Activated CD8-positive, alpha-beta memory T cell treated with anti-CD3 and anti-CD28 coated beads, Interleukin-2, amount 10 ng/mL, durations not matched to agents 7 days and 5 days (primary cell): ENCODE results near the gene HYDIN. TPM values are rescaled to one million over a fixed set of nuclear protein-coding genes. Genes with fewer than 3 reads are reported as not detected.

Source experiments
- ATAC-seq: fragments of 150-1000 bp; cut with Tn5 transposase; one replicate; pipeline ENCODE4 v1.10.0; 2021; ENCODE audit warnings: moderate library complexity
- CTCF ChIA-PET: fragments of 350-600 bp; sonication (Branson Sonifier 250); formaldehyde crosslinking; loops from one replicate; lab custom pipeline; 2021; ENCODE audit warnings: antibody characterized with exemption; lab: Charles Lee
- DNase-seq: peaks from one replicate; pipeline ENCODE4 v3.0.0-alpha.2; 2020
- H3K27ac Mint-ChIP-seq: one replicate; pipeline ENCODE4 v1.8.0; 2021; ENCODE audit warnings: mild to moderate bottlenecking, mixed read lengths
- H3K27me3 Mint-ChIP-seq: one replicate; pipeline ENCODE4 v1.8.0; 2021; ENCODE audit warnings: mixed read lengths
- H3K36me3 Mint-ChIP-seq: one replicate; pipeline ENCODE4 v1.8.0; 2021; ENCODE audit warnings: mild to moderate bottlenecking, mixed read lengths
- H3K4me1 Mint-ChIP-seq: one replicate; pipeline ENCODE4 v1.8.0; 2021; ENCODE audit warnings: mixed read lengths
- H3K4me3 Mint-ChIP-seq: one replicate; pipeline ENCODE4 v1.8.0; 2021; ENCODE audit warnings: mild to moderate bottlenecking, moderate library complexity, mixed read lengths
- H3K9me3 Mint-ChIP-seq: one replicate; pipeline ENCODE4 v1.8.0; 2022; ENCODE audit warnings: low read depth, mixed read lengths
- total RNA-seq, 2 experiments: library from RNA; stranded (reverse); gene quantifications; one replicate each; pipeline ENCODE4 v1.2.3, GENCODE V29; 2021

HYDIN gene
- not detected for total RNA-seq

GRCh38 chr16:71230122-71230845, at the start of gene HYDIN:
TSS of gene HYDIN (minus strand) at chr16:71230722. CDS start at chr16:71186895, 43,827 bp downstream.
- no peaks in the 10 kb centered on the region for H3K4me1 Mint-ChIP-seq
- no peaks in the 10 kb centered on the region for H3K36me3 Mint-ChIP-seq
- peaks cover 22% of the 10 kb centered on the region for H3K27me3 Mint-ChIP-seq
- H3K9me3 Mint-ChIP-seq: peaks cover 12% of the 10 kb centered on the region
- H3K4me3 Mint-ChIP-seq: no peak within 1 kb of the TSS
- no peak for ATAC-seq
- DNase-seq: no peak
- H3K27ac Mint-ChIP-seq: no peak within 1 kb of the TSS
- CTCF ChIA-PET: no interaction called here

- CTCF ChIA-PET: no interaction called here
Observed at GRCh38 chr16:71276589-71277334, 46.2 kb upstream of the HYDIN start.

GRCh38 chr16:71273384-71273783, 42.9 kb upstream of the HYDIN start:
- CTCF ChIA-PET: no interaction called here
- no peaks in the 10 kb centered on the region for H3K36me3 Mint-ChIP-seq

More at GRCh38 chr16:71276589-71277334, 46.2 kb upstream of the HYDIN start:
- Mint-ChIP-seq H3K9me3 (peaks cover 10% of the 10 kb centered on the region), H3K4me1 (no peaks in the 10 kb centered on the region), H3K27ac (no peak overlapping the region), H3K4me3 (no peak overlapping the region), H3K27me3 (peaks cover 6% of the 10 kb centered on the region), H3K36me3 (no peaks in the 10 kb centered on the region)
- DNase-seq: no peak
- ATAC-seq: no peak

GRCh38 chr16:71264299-71264698, 33.8 kb upstream of the HYDIN start:
- Mint-ChIP-seq H3K4me3 (no peak overlapping the region), H3K27ac (no peak overlapping the region), H3K4me1 (no peaks in the 10 kb centered on the region), H3K36me3 (no peaks in the 10 kb centered on the region), H3K9me3 (no peaks in the 10 kb centered on the region), H3K27me3 (peaks cover 31% of the 10 kb centered on the region)
- CTCF ChIA-PET: no interaction called here
- no peak for DNase-seq
- ATAC-seq: no peak

More at GRCh38 chr16:71273384-71273783, 42.9 kb upstream of the HYDIN start:
- Mint-ChIP-seq H3K9me3 (peaks cover 10% of the 10 kb centered on the region), H3K27me3 (peaks cover 32% of the 10 kb centered on the region), H3K27ac (no peak overlapping the region), H3K4me3 (no peak overlapping the region), H3K4me1 (no peaks in the 10 kb centered on the region)
- DNase-seq: no peak
- no peak for ATAC-seq

- Mint-ChIP-seq H3K4me3 (no peak overlapping the region), H3K27me3 (peaks cover 33% of the 10 kb centered on the region), H3K36me3 (no peaks in the 10 kb centered on the region), H3K27ac (no peak overlapping the region), H3K4me1 (no peaks in the 10 kb centered on the region), H3K9me3 (no peaks in the 10 kb centered on the region)
- ATAC-seq (no peak), DNase-seq (no peak)
- CTCF ChIA-PET: no interaction called here
Observed at GRCh38 chr16:71263582-71263981, 33.1 kb upstream of the HYDIN start.

- no peak overlapping the region for H3K4me3 Mint-ChIP-seq
- CTCF ChIA-PET: no interaction called here
Observed at GRCh38 chr16:71262391-71262790, 31.9 kb upstream of the HYDIN start.

GRCh38 chr16:71260995-71261394, 30.5 kb upstream of the HYDIN start:
- Mint-ChIP-seq H3K36me3 (no peaks in the 10 kb centered on the region), H3K4me1 (no peaks in the 10 kb centered on the region), H3K27ac (no peak overlapping the region), H3K4me3 (no peak overlapping the region), H3K27me3 (peaks cover 38% of the 10 kb centered on the region), H3K9me3 (no peaks in the 10 kb centered on the region)
- CTCF ChIA-PET: interaction anchor here (1.5 kb wide), 1 partner anchor 12 kb away, joined by 4 read pairs; no protein-coding TSS in a partner anchor
- DNase-seq: no peak
- no peak for ATAC-seq

More at GRCh38 chr16:71262391-71262790, 31.9 kb upstream of the HYDIN start:
- Mint-ChIP-seq H3K36me3 (no peaks in the 10 kb centered on the region), H3K27me3 (peaks cover 34% of the 10 kb centered on the region), H3K4me1 (no peaks in the 10 kb centered on the region), H3K9me3 (no peaks in the 10 kb centered on the region), H3K27ac (no peak overlapping the region)
- DNase-seq: no peak
- no peak for ATAC-seq

GRCh38 chr16:71259086-71259485, 28.6 kb upstream of the HYDIN start:
- Mint-ChIP-seq H3K9me3 (no peaks in the 10 kb centered on the region), H3K27ac (no peak overlapping the region)

GRCh38 chr16:71258372-71258771, 27.9 kb upstream of the HYDIN start:
- Mint-ChIP-seq H3K27me3 (peaks cover 39% of the 10 kb centered on the region), H3K27ac (no peak overlapping the region), H3K4me3 (no peak overlapping the region), H3K9me3 (no peaks in the 10 kb centered on the region), H3K4me1 (no peaks in the 10 kb centered on the region), H3K36me3 (no peaks in the 10 kb centered on the region)
- DNase-seq (no peak), ATAC-seq (no peak)
- CTCF ChIA-PET: no interaction called here

More at GRCh38 chr16:71259086-71259485, 28.6 kb upstream of the HYDIN start:
- Mint-ChIP-seq H3K4me3 (no peak overlapping the region), H3K36me3 (no peaks in the 10 kb centered on the region), H3K4me1 (no peaks in the 10 kb centered on the region), H3K27me3 (peaks cover 42% of the 10 kb centered on the region)
- no peak for ATAC-seq
- DNase-seq: no peak
- CTCF ChIA-PET: no interaction called here

GRCh38 chr16:71257768-71258167, 27.2 kb upstream of the HYDIN start:
- CTCF ChIA-PET: no interaction called here
- Mint-ChIP-seq H3K27ac (no peak overlapping the region), H3K4me3 (no peak overlapping the region)

GRCh38 chr16:71255721-71256120, 25.2 kb upstream of the HYDIN start:
- Mint-ChIP-seq H3K9me3 (no peaks in the 10 kb centered on the region), H3K4me1 (no peaks in the 10 kb centered on the region), H3K27ac (no peak overlapping the region), H3K27me3 (peaks cover 33% of the 10 kb centered on the region), H3K36me3 (no peaks in the 10 kb centered on the region), H3K4me3 (no peak overlapping the region)
- no peak for DNase-seq
- ATAC-seq: no peak
- CTCF ChIA-PET: interaction anchor here (0.5 to 1.3 kb wide), 2 partner anchors 56 to 279 kb away, joined by 3 read pairs; no protein-coding TSS in a partner anchor

More at GRCh38 chr16:71257768-71258167, 27.2 kb upstream of the HYDIN start:
- ATAC-seq (no peak), DNase-seq (no peak)
- H3K27me3 Mint-ChIP-seq: peaks cover 37% of the 10 kb centered on the region
- no peaks in the 10 kb centered on the region for H3K4me1 Mint-ChIP-seq
- no peaks in the 10 kb centered on the region for H3K9me3 Mint-ChIP-seq
- H3K36me3 Mint-ChIP-seq: no peaks in the 10 kb centered on the region

GRCh38 chr16:71254832-71255525, 24.5 kb upstream of the HYDIN start:
- Mint-ChIP-seq H3K4me3 (no peak overlapping the region), H3K4me1 (no peaks in the 10 kb centered on the region), H3K27me3 (peaks cover 29% of the 10 kb centered on the region), H3K27ac (no peak overlapping the region), H3K36me3 (no peaks in the 10 kb centered on the region), H3K9me3 (no peaks in the 10 kb centered on the region)
- no peak for ATAC-seq
- CTCF ChIA-PET: no interaction called here
- no peak for DNase-seq

- no peak overlapping the region for H3K4me3 Mint-ChIP-seq
- peaks cover 5% of the 10 kb centered on the region for H3K27me3 Mint-ChIP-seq
- DNase-seq (no peak), ATAC-seq (no peak)
- H3K9me3 Mint-ChIP-seq: no peaks in the 10 kb centered on the region
- no peaks in the 10 kb centered on the region for H3K4me1 Mint-ChIP-seq
- CTCF ChIA-PET: no interaction called here
- no peaks in the 10 kb centered on the region for H3K36me3 Mint-ChIP-seq
- H3K27ac Mint-ChIP-seq: no peak overlapping the region
Observed at GRCh38 chr16:71250461-71251235, 20.1 kb upstream of the HYDIN start.
